ENCODE data around the gene NUP153. TPM values are rescaled to one million over a fixed set of nuclear protein-coding genes. Genes with fewer than 3 reads are reported as not detected.
A peak's percentile ranks its signal among the peaks of the same experiment; 100 is the strongest.

NUP153 gene
- total and polyA plus RNA-seq, 12 donors = 5.3 to 30.5 (median 25.4) TPM

DNA sequence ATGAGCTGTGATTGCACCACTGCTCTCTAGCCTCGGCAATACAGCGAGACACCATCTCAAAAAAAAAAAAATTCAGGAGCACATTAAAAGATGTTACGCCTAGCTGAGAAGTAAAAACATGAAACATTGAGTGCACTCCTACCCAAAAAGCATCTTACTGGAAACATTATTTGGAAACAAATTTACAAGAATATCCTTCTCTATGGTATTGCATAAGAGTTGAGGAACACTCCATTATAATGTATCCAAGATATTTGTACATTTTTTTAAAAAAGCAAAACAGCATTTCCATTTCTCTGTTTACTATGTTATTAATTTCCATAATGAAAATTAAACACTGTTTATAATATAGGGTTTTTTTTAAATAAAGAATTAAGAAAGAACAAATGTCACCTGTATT lies 58.0 kb downstream of the NUP153 start:
- Histone ChIP-seq H3K4me3 (no peak overlapping the region), H3K27me3 (no peaks in the 10 kb centered on the region), H3K9me3 (no peaks in the 10 kb centered on the region), H3K27ac (no peak overlapping the region), H3K36me3 (peaks cover 0 to 100% (median 38%) of the 10 kb centered on the region in 9 donors), H3K4me1 (peaks cover 0 to 7% (median 0%) of the 10 kb centered on the region in 9 donors)
- no peak for ATAC-seq
- 97% methylated on average over 3 of the region's 3 CpGs for WGBS, 2 donors
- TF ChIP-seq, protein P1, sequence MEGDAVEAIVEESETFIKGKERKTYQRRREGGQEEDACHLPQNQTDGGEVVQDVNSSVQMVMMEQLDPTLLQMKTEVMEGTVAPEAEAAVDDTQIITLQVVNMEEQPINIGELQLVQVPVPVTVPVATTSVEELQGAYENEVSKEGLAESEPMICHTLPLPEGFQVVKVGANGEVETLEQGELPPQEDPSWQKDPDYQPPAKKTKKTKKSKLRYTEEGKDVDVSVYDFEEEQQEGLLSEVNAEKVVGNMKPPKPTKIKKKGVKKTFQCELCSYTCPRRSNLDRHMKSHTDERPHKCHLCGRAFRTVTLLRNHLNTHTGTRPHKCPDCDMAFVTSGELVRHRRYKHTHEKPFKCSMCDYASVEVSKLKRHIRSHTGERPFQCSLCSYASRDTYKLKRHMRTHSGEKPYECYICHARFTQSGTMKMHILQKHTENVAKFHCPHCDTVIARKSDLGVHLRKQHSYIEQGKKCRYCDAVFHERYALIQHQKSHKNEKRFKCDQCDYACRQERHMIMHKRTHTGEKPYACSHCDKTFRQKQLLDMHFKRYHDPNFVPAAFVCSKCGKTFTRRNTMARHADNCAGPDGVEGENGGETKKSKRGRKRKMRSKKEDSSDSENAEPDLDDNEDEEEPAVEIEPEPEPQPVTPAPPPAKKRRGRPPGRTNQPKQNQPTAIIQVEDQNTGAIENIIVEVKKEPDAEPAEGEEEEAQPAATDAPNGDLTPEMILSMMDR (IDR thresholded peaks at IDR 0.05) = no peak
- no peak for DNase-seq
- intact Hi-C loops (cut with DNase I) = no loop called here

DNA sequence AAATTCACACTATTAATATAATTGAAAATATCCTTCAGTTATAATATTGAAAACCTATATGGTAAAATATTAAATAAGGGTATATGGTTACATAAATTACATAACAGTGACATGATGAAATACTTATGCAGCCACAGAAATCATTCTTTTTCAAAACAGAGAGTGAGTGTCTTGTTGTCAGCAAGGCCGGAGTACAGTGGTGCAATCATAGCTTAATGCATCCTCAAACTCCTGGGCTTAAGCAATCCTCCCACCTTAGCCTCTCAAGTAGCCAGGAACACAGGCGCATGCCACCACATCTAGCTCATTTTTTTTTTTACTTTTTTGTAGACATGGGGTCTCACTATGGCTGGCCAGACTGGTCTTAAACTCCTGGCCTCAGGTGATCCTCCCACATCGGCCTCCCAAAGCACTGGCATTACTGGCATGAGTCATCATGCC lies 66.2 kb downstream of the NUP153 start:
- Histone ChIP-seq H3K27me3 (no peaks in the 10 kb centered on the region), H3K4me3 (no peak overlapping the region), H3K4me1 (peaks cover 0 to 16% (median 6%) of the 10 kb centered on the region in 9 donors), H3K9me3 (no peaks in the 10 kb centered on the region), H3K36me3 (peaks cover 0 to 100% (median 40%) of the 10 kb centered on the region in 9 donors), H3K27ac (no peak overlapping the region)
- DNase-seq = no peak
- TF ChIP-seq, protein P1 (IDR thresholded peaks at IDR 0.05) = no peak
- intact Hi-C loops (cut with DNase I) = no loop called here
- WGBS, 2 donors = 95 to 97% methylated on average over 3 of the region's 3 CpGs
- no peak for ATAC-seq

DNA sequence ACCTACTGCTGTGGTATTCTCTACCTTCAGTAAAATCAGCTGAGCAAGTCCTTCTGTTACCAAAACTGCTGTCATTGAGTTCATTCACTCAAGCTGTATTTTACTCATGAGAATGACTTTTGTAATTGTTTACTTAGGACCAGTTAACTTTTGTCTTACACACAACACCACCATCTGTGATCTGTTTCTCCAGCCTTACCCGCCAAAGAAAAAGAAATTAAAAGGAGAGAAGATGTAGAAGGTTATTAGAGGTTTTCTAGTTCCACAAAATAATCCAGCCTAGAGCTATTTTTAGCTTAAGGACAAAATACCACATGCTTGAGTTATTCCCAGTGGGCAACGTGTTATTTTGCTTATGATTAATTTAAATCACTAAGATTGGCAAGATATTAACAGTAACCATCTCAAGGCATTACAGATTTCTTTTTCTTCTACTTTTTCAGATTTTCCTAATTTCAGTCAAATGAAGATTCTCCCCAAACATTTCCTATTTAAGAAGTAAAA lies 68.5 kb downstream of the NUP153 start:
- intact Hi-C loops (cut with DNase I) = no loop called here
- WGBS, 2 donors = 41 to 61% methylated on average over 2 of the region's 2 CpGs
- H3K4me1 ChIP-seq = peaks cover 0 to 24% (median 13%) of the 10 kb centered on the region in 9 donors
- no peaks in the 10 kb centered on the region for H3K9me3 ChIP-seq
- ATAC-seq = peak in 1 of 8 donors; percentile 44
- H3K27ac ChIP-seq = peak overlapping the region in 2 of 10 donors; percentile 23 to 56
- TF ChIP-seq, protein P1 (IDR thresholded peaks at IDR 0.05) = no peak
- peaks cover 0 to 93% (median 28%) of the 10 kb centered on the region in 9 donors for H3K36me3 ChIP-seq
- no peak for DNase-seq
- H3K27me3 ChIP-seq = no peaks in the 10 kb centered on the region
- no peak overlapping the region for H3K4me3 ChIP-seq

DNA sequence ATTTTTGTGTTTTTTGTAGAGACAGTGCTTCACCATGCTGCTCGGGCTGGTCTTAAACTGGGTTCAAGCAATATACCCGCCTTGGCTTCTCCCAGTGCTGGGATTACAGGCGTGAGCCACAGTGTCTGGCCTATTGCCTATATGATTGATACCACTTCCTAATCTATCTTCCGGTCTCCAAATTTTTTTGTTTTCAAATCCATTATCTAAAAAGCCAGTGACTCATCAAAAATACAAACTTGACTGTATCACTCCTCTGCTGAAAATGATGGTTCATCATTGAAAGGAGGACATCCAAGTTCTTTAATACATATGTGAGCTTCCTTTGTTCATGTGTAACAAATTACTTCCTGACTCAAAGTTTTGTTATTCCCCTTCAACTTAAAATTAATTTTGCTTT lies 71.2 kb downstream of the NUP153 start:
- H3K4me3 ChIP-seq = no peak overlapping the region
- TF ChIP-seq, protein P1 (IDR thresholded peaks at IDR 0.05) = no peak
- 98% methylated on average over 4 of the region's 4 CpGs for WGBS, 2 donors
- H3K27ac ChIP-seq = no peak overlapping the region
- peaks cover 0 to 92% (median 26%) of the 10 kb centered on the region in 9 donors for H3K36me3 ChIP-seq
- no peak for DNase-seq
- ATAC-seq = no peak
- H3K9me3 ChIP-seq = no peaks in the 10 kb centered on the region
- intact Hi-C loops (cut with DNase I) = no loop called here
- no peaks in the 10 kb centered on the region for H3K27me3 ChIP-seq
- peaks cover 0 to 32% (median 20%) of the 10 kb centered on the region in 9 donors for H3K4me1 ChIP-seq
